CD1c-positive myeloid dendritic cell (primary cell): ENCODE results near the gene SYN1.

Experiments used
- DNase-seq: peaks from one replicate; pipeline ENCODE4 v3.0.0-alpha.2; 2016; ENCODE audit errors: extremely low spot score

Gene SYN1

DNA sequence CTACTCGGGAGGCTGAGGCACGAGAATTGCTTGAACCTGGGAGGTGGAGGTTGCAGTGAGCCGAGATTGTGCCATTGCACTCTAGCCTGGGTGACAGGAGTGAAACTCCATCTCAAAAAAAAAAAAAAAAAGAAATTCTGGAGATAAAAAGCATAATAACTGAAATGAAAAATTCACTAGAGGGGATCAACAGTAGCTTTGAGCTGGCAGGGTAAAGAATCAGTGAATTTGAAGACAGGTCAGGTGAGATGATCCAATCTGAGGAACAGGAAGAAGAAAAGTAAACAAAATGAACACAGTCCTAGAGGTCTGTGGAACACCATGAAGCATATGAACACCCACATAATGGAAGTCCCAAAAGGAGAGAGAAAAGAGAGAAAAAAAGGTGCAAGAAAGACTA, 22.4 kb downstream of the SYN1 start:
- no peak for DNase-seq

DNA sequence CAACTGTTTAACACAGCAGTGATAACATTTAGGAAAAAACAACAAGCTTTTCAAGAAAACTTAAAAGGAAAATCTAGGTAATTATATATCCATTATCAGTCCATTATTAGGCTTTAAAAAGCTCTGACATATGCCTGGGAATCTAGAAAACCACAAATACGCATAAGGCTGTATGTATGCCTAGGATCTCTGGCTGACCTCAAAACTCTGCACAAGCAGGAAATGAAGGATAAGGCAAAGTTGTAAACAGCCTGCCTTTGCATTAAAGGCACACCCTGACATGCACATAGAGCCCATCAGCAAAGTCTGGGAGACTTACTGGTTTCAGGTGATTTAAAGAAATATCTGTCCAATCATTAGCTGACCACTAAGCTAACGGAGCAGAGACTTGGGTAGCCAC, 23.4 kb downstream of the SYN1 start:
- no peak for DNase-seq

DNA sequence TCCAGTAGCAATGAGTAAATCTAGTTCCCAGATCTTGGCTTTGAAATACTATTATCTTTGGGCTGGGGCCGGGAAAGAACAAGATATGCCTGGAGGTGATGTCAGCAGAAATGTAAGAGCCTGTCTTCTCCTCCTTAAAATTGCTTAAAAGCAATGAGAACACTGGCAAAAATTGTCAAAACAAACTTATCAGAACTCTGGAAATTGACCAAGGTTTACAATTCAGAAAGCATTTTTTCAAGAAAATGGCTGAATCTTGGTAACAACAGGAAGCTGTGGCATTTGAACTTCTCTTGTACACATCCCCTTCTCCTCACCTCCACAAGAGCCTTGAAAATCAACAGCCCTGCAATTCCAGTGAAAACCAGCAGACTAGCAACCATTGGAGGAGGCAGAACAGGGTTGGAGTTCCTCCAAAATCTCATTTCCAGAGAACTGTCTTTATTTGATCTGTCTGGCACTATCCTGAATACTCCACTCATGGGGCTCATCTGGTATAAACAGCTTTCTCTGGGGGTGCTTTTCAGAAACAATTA, 23.9 kb downstream of the SYN1 start:
- no peak for DNase-seq

DNA sequence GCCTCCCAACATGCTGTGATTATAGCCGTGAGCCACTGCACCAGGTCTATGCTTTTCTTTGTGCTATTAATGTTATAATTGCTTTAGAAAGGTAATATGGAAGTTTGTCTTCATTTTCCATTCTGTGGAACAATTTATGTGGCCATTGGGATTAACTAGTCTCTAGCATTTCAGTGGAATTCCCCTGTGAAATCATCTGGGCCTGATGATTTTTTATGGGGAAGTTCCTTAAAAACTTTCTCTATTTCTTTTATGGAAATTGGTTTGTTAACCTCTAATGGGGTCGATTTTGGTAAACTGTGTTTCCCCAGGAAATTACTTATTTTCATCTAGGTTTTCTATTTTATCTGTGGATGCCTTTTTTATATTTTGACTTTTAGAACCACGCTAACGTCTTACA, 26.1 kb downstream of the SYN1 start:
- no peak for DNase-seq

DNA sequence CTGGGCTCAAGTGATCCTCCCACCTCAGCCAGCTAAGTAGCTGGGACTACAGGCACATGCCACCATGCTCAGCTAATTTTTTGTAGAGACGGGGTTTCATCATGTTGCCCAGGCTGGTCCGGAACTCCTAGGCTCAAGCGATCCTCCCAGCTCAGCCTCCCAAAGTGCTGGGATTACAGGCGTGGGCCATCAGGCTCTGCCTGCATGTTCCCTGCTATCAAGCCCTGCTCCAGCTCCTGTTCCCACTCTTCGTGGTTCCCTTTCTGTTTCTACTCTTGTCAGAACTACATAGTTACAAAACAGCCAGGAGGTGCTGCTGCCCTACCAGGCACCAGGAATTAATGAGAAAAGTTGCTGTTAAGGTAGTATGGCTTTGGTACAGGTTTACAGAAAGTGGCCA, 28.7 kb downstream of the SYN1 start:
- DNase-seq, result no peak

DNA sequence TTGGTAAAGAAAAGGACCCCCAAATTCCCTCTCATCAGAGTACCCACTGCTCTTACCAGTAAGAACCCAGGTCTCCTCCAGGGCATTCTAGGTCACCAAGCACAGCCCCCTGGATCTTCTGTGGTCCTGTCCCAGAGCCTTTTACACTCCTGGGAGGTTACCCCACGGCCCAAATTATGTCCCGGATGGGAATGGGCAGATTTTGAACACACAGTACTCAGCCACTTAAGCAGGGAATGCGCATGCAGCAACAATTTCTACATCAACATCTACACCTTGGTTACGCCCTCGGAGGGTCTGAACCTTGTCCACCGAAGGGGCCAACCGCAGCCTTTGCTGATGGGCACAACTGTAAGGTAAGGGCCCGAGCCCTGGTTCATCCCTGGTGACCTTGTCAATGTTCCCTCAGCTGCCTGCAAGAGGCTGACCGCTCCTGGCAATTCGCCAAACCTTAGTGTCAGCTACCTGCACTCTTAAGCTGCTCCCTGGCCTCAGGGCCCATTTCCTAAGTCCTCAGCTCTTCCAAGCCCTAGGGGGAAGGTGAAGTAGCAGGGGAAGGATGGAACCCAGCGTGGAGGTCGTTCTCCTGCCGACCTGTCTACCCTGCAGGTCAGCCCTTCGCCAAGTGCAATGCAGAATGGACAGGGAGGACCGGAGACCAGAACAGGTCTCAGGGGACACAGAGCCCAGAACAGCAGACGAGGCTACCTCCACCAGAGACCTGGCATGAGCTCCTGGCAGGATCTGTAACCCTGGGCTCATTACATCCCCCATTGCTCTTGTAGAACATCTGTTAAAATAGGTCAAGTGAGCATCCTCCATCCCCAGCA, 31.5 kb downstream of the SYN1 start:
- no peak for DNase-seq

DNA sequence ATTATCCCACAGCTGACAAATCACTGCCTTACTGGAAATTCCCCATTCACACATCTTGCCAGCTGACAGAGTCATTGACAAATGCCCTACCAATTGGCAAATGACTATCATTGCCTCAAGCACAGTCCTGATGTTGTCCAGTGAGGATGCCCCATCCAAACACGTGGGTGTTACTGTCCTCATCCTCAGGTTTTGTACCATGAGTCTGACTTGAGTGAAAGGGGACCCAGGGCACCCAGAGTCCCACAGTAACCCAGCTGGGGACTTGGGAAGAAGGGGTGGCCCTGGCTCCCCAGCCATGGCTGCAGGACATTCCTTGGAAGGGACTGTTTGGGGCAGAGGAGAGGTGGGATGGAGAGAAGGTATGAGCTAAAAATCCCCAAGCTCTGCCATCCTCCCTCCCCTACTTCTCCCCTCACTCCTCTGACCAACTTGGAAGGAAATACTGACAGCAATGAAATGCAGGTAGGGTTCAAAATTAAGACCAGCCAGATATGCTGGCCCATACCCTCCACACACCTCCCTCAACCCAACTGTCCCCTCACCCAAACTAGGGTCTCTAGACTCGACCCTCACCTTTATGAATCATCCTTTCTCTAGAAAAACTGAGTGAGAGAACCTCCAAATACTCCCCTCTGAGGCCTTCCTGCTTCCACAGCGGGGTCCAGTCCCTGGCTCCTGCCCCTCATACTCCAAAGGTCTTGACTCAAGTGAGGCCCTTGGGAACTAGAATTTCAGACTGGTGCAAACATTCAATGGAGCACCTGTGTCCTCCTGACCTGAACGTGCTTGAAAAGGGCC, 32.4 kb downstream of the SYN1 start:
- DNase-seq, result no peak

DNA sequence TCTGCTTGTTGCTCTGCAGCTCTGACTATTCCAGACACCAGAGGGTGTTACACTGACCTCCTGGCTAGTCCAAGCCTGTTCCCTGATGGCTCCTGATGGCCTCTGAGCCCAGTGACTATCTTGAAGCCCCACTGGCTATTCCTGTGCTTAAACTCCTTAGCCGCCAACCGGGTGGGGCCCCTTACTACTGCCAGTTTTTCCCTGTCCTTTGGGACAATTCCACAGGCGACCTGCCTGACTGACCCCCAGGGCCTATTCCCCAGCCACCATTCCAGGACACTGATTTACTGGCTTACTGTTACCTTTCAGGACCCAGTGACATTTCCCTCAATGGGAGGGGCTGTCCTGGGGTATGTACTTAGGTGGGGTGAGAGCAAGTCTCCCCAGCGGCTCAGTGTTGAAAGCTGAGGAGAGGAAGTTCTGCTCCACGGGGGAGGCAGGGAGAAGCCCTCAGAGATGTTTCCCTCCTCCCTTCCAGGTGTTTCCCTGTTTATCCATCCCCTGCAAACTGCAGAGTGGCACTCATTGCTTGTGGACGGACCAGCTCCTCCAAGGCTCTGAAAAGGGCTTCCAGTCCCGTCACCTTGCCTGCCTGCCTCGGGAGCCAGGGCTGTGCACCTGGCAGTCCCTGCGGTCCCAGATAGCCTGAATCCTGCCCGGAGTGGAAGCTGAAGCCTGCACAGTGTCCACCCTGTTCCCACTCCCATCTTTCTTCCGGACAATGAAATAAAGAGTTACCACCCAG, 33.4 kb downstream of the SYN1 start:
- no peak for DNase-seq

DNA sequence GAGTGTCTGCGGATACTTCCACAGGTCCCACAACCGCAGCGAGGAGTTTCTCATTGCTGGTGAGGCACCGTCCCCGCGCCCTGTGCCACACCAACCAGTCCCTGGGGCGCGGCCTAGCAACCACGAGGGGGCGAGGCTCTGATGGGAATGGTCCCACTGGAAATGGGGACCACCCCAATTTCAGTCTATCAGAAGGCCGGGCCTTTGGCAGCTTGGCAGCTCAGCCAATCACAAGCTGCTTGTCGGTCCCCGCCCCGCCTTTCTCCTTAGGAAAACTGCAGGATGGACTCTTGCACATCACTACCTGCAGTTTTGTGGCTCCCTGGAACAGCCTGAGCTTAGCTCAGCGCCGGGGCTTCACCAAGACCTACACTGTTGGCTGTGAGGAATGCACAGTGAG, 34.4 kb downstream of the SYN1 start:
- no peak for DNase-seq

DNA sequence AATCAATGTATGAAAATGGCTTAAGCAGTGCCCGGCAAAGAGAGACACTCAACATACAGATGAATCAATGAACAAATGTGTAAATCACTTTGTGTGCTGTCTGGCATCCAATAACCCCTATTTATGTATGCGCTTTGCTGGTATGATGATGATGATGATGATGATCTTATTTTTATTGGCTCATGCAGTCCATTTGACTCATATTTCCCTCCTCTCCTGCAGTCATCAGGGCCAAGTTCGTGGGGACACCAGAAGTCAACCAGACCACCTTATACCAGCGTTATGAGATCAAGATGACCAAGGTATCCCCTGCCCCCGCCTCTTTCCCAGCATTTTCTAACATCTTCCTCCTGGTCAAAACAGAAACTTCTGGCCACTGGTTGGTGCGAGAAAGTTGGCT, 34.9 kb downstream of the SYN1 start:
- no peak for DNase-seq

DNA sequence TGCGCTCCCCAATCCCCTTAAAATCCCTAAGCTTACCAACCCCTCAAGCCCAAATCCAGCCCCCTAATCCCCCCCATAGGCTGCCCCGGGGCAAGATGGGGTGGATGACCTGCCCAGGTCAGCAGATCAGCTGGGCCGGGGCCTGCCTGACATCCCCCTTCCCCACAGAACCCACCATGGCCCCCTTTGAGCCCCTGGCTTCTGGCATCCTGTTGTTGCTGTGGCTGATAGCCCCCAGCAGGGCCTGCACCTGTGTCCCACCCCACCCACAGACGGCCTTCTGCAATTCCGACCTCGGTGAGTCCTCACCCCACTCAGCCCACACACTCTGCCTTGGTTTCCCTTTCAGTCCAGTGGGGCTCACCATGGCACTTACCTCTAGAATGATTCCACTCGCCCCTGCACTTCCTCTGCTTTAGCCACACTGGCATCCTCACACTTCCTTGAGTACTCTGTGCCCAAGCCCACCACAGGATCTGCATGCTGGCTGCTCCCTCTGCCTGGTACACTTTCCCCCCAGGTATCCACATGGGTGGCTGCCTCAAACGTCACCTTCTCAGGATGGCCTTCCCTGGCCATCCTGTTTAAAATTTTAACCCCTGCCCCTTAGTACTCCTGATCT, 36.3 kb downstream of the SYN1 start:
- DNase-seq, result no peak

DNA sequence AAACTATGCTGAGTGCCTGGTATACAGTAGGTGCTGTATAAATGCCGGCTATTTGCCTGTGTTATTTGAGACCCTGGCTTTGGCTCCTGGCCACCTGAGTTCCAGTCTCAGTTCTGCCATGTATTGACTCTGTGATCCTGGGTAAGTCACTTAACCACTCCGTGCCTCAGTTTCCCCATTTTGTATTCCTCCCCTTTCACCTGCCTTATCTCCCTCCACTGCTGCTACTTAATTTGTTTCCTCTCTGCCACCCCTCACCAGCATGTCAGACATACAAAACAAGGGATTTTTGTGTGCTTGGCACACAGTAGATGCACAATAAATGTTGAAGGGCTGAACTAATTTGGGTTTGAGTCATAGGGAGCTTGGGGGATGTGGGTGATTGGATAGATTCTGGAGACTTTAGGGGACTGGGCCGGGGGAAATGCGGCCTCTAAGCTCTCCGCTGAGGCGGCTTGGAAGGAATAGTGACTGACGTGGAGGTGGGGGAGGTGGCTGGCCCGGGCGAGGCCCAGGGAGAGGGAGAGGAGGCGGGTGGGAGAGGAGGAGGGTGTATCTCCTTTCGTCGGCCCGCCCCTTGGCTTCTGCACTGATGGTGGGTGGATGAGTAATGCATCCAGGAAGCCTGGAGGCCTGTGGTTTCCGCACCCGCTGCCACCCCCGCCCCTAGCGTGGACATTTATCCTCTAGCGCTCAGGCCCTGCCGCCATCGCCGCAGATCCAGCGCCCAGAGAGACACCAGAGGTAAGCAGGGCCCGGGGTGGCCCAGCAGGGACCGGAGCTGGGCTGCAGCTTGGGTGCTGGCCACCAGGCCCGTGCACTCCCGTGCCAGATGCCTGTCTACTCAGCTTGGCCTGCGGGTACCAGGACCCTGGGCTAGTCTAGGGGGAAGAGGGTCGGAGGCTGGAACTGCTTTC, 37.7 kb downstream of the SYN1 start, which contains the start of gene TIMP1:
Gene TIMP1 (plus strand): TSS at position 706 of the 917 bp plus-strand sequence. CDS start 980 bp downstream, outside the sequence.
- peak; percentile 91 for DNase-seq

DNA sequence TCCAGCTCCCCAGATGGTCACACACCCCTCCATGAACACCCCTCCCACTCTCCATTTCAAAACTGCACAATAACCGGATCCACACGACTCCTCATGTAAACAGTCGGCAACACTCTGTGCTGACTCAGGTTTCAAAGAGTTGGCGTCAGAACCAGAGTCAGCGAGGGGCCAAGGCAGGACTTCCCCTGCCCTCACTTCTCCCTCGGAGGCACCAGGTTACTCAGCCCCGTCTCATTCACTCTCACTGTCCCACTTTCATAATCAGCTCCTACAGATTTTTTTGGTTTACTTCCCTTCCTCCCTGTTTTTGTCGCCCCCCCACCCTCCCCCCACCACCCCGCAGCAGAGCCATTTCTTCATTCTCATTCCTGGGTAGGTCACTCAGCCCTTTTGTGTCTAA, 40.1 kb downstream of the SYN1 start:
- DNase-seq, result peak; percentile 88

DNA sequence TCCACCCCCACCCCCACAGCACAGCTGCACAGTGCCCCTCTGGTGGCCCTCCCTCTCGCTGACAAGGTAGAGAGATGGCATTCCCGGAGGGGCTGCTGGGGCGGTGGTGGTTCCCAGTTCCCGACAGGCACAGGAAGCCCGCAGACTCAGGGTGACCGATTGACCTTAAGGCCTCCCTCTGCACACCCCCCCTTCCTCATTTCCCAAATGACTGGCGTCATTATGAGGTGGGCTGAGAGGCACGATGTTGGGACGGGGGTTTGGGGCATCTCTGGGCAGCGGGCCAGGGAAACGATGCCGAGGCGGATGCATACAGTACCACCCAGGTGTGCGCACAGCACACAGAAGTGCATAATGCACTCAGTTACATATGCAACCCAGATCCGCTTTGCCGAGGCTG, 41.0 kb downstream of the SYN1 start:
- peak; percentile 70 for DNase-seq

DNA sequence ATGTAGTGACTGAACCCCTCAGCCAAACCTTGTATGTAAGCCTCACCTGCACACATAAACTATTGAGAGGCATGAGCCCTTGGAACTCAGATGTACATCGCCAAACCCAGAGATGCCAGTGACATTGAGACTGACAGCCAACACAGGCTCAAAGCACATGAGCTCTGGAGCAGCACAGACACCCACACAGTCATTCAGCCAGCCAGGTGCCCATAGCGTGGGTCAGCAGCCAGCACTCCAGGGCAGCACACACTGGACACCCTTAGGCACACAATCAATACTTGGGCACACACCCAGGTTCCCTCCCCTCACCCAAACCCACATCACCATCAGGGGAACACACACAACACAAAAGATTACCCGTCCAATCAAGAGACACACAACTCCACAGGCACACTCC, 41.8 kb downstream of the SYN1 start:
- DNase-seq, result no peak

DNA sequence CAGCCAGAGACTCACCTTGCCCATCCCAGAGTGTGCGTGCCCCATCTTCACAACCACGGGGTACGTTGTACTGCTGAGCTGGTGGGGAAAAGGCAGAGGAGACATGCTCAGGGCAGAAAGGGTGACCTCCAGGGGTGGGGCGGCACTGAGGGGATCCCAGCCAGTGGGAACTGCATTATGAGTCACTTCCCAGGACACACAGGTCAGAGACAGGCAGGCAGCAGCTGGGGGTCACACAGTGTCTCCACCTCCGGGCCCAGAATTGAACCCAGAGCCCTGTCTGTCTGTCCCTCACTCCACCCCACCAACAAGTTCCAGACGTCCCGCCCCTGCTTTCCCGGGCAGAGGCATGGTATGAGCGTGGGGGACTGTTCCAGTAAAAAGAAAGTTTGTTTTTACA, 42.2 kb downstream of the SYN1 start:
- no peak for DNase-seq

DNA sequence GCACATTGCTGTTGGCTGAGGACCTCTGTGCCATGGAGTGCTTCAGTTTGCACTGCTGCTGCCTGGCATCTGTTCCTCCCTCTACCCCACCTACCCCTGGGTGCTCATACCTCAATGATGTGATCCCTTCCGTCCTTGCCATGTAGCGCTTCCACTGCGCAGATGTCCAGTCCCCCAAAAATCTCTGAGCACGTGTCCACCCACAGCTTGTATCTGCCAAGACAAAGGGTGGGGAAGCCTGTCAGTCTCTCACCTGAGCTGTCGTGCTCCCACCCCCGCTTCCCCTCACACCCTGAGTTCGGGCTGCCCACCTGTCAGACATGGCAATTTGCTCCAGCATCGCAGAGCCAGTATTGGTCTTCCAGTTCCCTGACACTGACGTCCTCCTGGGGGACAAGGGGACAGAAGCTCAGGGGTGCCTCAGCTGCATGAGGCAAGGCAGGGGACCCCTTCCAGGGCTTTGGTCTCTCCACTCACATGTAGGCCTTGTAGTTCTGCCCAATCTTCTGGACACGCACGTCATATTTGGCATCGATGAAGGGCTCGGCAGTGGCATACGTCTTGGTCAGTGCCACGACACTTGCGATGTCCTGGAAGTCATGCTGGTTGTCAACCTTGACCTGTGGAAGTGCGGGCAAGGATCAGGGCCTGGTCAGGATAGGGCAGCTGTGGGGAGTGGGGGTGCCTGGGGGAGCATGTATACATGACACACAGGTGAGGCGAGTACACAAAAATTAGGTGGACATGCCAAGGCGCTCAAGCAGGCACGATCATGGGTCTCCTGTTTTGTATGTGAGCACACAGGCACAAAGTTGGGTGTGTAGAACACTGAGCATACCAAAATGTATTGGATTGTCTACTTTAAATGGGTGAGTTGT, 43.4 kb downstream of the SYN1 start:
- DNase-seq, result no peak

DNA sequence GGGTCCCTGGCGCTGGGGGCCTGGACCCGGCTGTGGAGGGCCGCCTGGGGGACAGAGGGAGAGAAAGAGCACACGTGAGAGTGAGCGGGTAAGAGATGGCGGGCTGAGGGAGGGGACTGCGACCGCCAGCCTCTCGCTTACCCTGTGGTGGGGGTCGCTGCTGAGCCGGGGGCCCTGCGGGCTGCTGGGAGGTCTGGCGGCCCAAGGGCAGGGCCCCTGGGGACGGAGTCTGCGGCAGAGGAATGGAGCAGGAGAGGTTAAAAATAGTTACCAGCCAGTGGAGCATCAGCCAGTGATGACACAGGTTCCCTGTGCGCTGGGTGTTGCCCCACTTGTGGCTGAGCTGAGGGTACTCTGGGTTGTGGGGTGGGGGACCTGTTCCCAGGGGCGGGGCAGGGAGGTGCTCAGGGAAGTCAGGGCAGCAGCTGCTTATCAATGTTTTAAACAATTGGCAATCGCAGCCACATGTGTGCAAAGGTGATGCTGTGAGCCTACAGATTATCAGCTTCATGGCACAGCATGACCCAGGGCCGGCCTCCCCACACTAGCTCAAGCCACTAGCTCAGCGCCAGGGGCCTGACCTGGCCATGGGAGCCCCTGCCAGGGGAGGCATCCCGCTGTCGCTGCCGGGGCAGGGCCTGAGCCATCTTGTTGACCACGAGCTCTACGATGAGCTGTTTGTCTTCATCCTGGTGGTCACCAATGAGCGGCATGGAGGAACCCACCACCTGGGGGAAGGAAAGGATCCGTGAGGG, 44.9 kb downstream of the SYN1 start:
- DNase-seq, result no peak

DNA sequence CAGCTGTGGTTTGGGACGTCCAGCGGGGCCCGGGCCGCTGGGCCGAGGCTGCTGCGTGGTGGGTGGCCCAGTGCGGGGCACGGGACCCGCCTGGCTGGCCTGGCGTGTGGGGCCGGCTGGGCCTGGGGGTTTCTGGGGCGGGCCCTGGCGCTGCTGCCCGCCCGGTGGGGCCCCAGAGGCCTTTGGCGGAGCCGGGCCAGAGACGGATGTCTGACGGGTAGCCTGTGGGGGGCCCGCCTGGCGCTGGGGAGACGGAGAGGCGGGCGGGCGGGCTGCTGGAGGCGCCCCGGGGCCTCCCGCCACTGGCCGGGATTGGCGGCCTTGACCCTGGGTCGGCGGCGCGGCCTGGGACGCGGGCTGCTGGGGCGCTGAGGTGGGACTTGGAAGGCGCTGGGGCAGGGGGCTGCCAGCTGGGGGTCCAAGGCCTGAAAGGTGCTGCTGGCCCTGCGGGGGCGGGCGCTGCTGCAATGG, 45.5 kb downstream of the SYN1 start:
- DNase-seq, result no peak
